A673 (cell line): ENCODE results near the gene PPM1N. TPM values are rescaled to one million over a fixed set of nuclear protein-coding genes. Genes with fewer than 3 reads are reported as not detected.

ENCODE experiments used
- BruUV-seq: library from RNA; stranded (reverse); fragments of 400-500 nt; replicated peaks from 2 replicates; lab custom pipeline; 2021; lab: Mats Ljungman, UMichigan
- CTCF ChIA-PET: fragments of 300-600 bp; sonication (Branson Sonifier 250); formaldehyde crosslinking; loops from one replicate; lab custom pipeline; 2022; ENCODE audit warnings: antibody characterized with exemption; lab: Charles Lee
- POLR2A ChIA-PET: fragments of 300-600 bp; sonication (Branson Sonifier 250); formaldehyde crosslinking; loops from one replicate; lab custom pipeline; 2022; ENCODE audit warnings: antibody characterized with exemption; ENCODE audit not compliant: low non-redundant PET; lab: Charles Lee
- DNase-seq: peaks from one replicate; pipeline ENCODE4 v3.0.0-alpha.2; 2015; ENCODE audit warnings: low spot score
- H3K27ac ChIP-seq: fragments of 200-600 bp; sonication (generic); 2 replicates; pipeline ENCODE4 v1.5.1; 2016; ENCODE audit warnings: mixed run types, low read depth, mild to moderate bottlenecking, mixed read lengths, antibody characterized with exemption, low read length; ENCODE audit not compliant: poor library complexity, severe bottlenecking
- H3K27me3 ChIP-seq: fragments of 200-600 bp; sonication (generic); replicated peaks from 2 replicates; pipeline ENCODE4 v1.6.1; 2017; ENCODE audit warnings: mixed run types, low read depth, mild to moderate bottlenecking, mixed read lengths, antibody characterized with exemption, low read length; ENCODE audit not compliant: insufficient read depth, poor library complexity
- H3K36me3 ChIP-seq: fragments of 200-600 bp; sonication (generic); 2 replicates; pipeline ENCODE4 v1.6.1; 2016; ENCODE audit warnings: mixed run types, mild to moderate bottlenecking, mixed read lengths, antibody characterized with exemption, low read length; ENCODE audit not compliant: insufficient read depth, poor library complexity, severe bottlenecking
- H3K4me1 ChIP-seq: fragments of 200-600 bp; sonication (generic); 2 replicates; pipeline ENCODE4 v1.6.1; 2017; ENCODE audit warnings: mixed run types, mild to moderate bottlenecking, mixed read lengths, antibody characterized with exemption, low read length; ENCODE audit not compliant: insufficient read depth, poor library complexity, severe bottlenecking
- H3K4me3 ChIP-seq: fragments of 200-600 bp; sonication (generic); 2 replicates; pipeline ENCODE4 v1.5.1; 2016; ENCODE audit warnings: low read depth, mixed run types, mild to moderate bottlenecking, mixed read lengths, low read length; ENCODE audit not compliant: poor library complexity, severe bottlenecking
- H3K9me3 ChIP-seq: fragments of 200-600 bp; sonication (generic); 2 replicates; pipeline ENCODE4 v1.6.1; 2016; ENCODE audit warnings: mixed run types, low read depth, mild to moderate bottlenecking, mixed read lengths, antibody characterized with exemption, low read length; ENCODE audit not compliant: poor library complexity, severe bottlenecking
- CTCF ChIP-seq: fragments of 300-800, 200-600 bp; sonication (generic); conservative IDR thresholded peaks from 2 replicates; pipeline ENCODE4 v1.5.1; 2017; ENCODE audit warnings: low read depth, mild to moderate bottlenecking, antibody characterized with exemption, low read length, moderate library complexity, mixed read lengths
- EZH2 ChIP-seq: fragments of 200-600 bp; sonication (generic); IDR thresholded peaks from 2 replicates; pipeline ENCODE4 v1.6.1; 2017; ENCODE audit warnings: borderline replicate concordance, low read depth, mild to moderate bottlenecking, mixed read lengths, antibody characterized with exemption, low read length; ENCODE audit not compliant: poor library complexity, severe bottlenecking
- intact Hi-C: fragments of 100-400 bp; cut with micrococcal nuclease; formaldehyde crosslinking; loops from one replicate; pipeline ENCODE4 v1.10.0; 2022; ENCODE audit not compliant: unreplicated experiment
- total RNA-seq: library from RNA; stranded (reverse); gene quantifications from 2 replicates; pipeline ENCODE4 v1.2.3, GENCODE V29; 2021

Gene PPM1N
- total RNA-seq, 1 experiment from 2014 or later = 0.80 TPM

DNA sequence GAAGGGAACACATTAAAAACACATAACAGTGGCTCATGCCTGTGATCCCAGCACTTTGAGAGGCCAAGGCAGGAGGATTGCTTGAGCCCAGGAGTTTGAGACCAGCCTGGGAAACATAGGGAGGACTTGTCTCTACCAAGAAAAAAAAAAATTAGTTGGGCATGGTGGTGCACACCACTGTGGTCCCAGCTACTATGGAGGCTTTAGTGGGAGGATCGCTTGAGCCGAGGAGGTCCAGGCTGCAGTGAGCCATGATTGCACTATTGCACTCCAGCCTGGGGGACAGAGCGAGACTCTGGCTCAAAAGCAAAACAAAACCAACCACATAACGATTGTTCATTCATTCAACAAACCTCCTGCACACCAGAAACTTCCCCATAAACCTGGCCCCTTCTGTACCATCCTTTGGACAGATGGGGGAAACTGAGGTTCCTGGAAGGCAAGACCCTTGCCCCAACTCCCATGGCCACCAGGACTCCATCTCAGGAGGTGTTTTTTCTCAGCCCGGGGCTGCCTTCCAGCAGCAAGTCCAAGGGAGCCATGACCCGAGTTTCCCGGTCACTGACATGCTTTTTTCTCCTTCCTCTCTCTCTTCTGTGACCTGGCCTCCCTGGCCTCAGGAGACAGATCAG lies 26.2 kb upstream of the PPM1N start:
- CTCF ChIA-PET = no interaction called here
- H3K9me3 ChIP-seq = no peaks in the 10 kb centered on the region
- intact Hi-C loops = no loop called here
- H3K4me1 ChIP-seq = no peaks in the 10 kb centered on the region
- H3K4me3 ChIP-seq = no peak overlapping the region
- H3K27ac ChIP-seq = no peak overlapping the region
- TF ChIP-seq CTCF (no peak), EZH2 (no peak)
- no peaks in the 10 kb centered on the region for H3K36me3 ChIP-seq
- POLR2A ChIA-PET = no interaction called here
- H3K27me3 ChIP-seq = no peaks in the 10 kb centered on the region
- no peak for DNase-seq
- BruUV-seq = no TSS peak

GRCh38 chr19:45472563-45473366 lies 25.5 kb upstream of the PPM1N start:
- no peak for TF ChIP-seq CTCF
- TF ChIP-seq EZH2 = no peak
- BruUV-seq = no TSS peak
- Histone ChIP-seq H3K27ac (no peak overlapping the region), H3K4me3 (no peak overlapping the region), H3K27me3 (no peaks in the 10 kb centered on the region), H3K4me1 (peaks cover 1% of the 10 kb centered on the region), H3K36me3 (no peaks in the 10 kb centered on the region), H3K9me3 (no peaks in the 10 kb centered on the region)
- POLR2A ChIA-PET = no interaction called here
- CTCF ChIA-PET = interaction anchor here (0.6 kb wide), 1 partner anchor 19 kb away, joined by 6 read pairs; no protein-coding TSS in a partner anchor
- DNase-seq = no peak
- intact Hi-C loops = no loop called here

- Histone ChIP-seq H3K36me3 (no peaks in the 10 kb centered on the region), H3K4me1 (peaks cover 5% of the 10 kb centered on the region), H3K9me3 (no peaks in the 10 kb centered on the region), H3K27me3 (no peaks in the 10 kb centered on the region), H3K4me3 (no peak overlapping the region), H3K27ac (no peak overlapping the region)
- POLR2A ChIA-PET = no interaction called here
- intact Hi-C loops = no loop called here
- CTCF ChIA-PET = interaction anchor here (0.6 kb wide), 1 partner anchor 20 kb away, joined by 6 read pairs; no protein-coding TSS in a partner anchor
- DNase-seq = no peak
- no TSS peak for BruUV-seq
- no peak for TF ChIP-seq EZH2
- TF ChIP-seq CTCF = no peak
Observed at GRCh38 chr19:45473367-45473681, 24.9 kb upstream of the PPM1N start.
